ENCODE results near the gene RAD50.
A peak's percentile ranks its signal among the peaks of the same experiment; 100 is the strongest.

RAD50 gene

DNA sequence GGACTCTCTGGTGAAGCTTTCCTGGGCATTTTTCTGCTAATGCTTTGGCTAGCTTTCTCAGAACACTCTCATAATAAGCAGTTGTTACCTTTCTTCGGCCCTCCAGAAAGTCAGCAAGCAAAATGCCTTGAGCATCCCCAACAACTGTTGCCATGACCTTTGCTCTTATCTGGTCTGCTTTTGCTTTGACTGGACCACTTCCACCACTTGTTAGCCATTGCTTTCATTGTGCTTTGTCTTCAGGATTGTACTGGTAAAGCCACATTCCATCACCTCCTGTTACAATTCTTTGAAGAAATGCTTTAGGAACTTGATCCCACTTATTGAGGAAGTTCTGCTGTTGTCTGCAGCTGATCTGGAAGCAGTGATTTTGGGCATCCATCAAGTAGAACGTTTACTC lies 35.7 kb downstream of the RAD50 start:
- TF ChIP-seq, protein P1, sequence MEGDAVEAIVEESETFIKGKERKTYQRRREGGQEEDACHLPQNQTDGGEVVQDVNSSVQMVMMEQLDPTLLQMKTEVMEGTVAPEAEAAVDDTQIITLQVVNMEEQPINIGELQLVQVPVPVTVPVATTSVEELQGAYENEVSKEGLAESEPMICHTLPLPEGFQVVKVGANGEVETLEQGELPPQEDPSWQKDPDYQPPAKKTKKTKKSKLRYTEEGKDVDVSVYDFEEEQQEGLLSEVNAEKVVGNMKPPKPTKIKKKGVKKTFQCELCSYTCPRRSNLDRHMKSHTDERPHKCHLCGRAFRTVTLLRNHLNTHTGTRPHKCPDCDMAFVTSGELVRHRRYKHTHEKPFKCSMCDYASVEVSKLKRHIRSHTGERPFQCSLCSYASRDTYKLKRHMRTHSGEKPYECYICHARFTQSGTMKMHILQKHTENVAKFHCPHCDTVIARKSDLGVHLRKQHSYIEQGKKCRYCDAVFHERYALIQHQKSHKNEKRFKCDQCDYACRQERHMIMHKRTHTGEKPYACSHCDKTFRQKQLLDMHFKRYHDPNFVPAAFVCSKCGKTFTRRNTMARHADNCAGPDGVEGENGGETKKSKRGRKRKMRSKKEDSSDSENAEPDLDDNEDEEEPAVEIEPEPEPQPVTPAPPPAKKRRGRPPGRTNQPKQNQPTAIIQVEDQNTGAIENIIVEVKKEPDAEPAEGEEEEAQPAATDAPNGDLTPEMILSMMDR (conservative IDR thresholded peaks at IDR 0.05; ENCODE audit: low read length): no peak
- no peak overlapping the region for H3K4me3 ChIP-seq (ENCODE audit: low read length)

DNA sequence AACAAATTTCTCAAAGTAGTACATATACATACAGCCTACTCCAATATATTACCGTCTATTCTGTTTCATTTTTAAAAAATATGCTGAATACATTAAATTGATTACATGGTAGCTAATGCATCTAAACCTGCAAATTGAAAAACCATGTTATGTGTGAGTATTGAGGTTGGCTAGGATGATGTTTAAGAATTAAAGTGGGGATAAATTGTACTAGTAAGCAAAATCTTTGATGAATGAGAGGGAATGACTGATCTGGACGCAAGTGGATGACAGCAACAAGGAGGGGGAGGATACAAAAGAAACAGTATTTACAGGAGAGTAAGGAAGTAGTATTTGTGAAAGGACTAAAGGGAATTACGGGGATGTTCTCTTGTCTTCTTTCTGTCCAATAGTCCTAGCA lies 37.4 kb downstream of the RAD50 start:
- no peak overlapping the region for H3K4me3 ChIP-seq (ENCODE audit: low read length)
- DNase-seq (ENCODE audit: low read depth): no peak
- TF ChIP-seq, protein P1 (conservative IDR thresholded peaks at IDR 0.05; ENCODE audit: low read length): no peak

More for the DNA sequence above, 35.7 kb downstream of the RAD50 start:
- no peak for DNase-seq (ENCODE audit: low read depth)

DNA sequence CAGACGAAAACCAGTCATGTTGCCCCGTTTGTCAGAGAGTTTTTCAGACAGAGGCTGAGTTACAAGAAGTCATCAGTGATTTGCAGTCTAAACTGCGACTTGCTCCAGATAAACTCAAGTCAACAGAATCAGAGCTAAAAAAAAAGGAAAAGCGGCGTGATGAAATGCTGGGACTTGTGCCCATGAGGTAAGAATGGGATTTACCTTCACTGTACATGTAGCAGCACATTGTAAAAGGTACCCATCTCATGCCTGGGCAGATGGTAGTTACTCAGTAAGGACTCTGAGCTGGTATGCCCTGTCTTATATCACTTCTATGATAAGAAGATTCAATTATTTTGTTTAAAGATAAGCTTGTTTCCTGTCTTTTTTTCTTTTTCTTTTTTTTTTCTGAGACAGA lies 38.8 kb downstream of the RAD50 start:
- TF ChIP-seq, protein P1 (conservative IDR thresholded peaks at IDR 0.05; ENCODE audit: low read length): no peak

DNA sequence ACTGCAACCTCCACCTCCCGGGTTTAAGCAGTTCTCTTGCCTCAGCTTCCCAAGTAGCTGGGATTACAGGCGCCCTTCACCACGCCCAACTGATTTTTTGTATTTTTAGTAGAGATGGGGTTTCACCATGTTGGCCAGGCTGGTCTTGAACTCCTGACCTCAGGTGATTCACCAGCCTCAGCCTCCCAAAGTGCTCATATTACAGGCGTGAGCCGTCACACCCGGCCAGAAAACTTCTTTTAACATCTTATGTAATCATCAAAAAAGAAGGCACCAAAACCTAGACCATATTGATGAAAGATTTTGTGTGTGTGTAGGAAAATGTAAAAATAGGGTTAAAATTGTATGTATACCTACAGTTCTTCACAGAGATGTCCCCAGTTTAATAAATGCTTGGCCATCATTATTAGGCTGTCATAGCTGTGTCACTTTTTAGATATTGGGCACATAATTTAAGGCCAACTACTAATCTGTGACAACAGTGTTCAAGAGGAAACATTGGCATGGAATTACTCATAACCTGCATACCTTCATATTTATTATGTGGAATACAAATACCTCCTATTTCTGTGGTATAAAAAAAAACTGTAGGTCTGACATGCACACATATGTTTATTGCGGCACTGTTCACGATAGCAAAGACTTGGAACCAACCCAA lies 44.4 kb downstream of the RAD50 start:
- TF ChIP-seq, protein P1 (conservative IDR thresholded peaks at IDR 0.05; ENCODE audit: low read length): no peak
- DNase-seq (ENCODE audit: low read depth): no peak
- no peak overlapping the region for H3K4me3 ChIP-seq (ENCODE audit: low read length)

More for the DNA sequence above, 38.8 kb downstream of the RAD50 start:
- no peak for DNase-seq (ENCODE audit: low read depth)
- no peak overlapping the region for H3K4me3 ChIP-seq (ENCODE audit: low read length)

DNA sequence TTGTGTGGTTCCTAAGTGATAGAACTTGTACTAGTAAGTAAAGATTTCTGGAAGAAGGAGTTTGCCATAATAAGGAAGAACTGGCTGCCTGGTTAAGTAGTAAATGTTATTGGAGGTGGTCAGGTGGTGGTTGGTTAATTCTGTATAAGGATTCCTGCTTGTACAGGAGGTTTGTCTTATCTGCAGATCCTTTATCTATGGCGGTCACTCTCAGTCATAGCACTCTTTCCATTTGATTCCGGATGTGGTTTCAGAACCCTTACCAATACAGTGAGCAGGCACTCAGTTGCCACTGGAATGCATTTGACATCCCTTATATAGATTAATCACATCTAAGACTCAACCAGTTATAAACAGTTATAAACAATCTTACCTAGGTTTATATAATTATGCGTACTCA lies 50.3 kb downstream of the RAD50 start:
- no peak overlapping the region for H3K4me3 ChIP-seq (ENCODE audit: low read length)
- TF ChIP-seq, protein P1 (conservative IDR thresholded peaks at IDR 0.05; ENCODE audit: low read length): no peak
- DNase-seq (ENCODE audit: low read depth): no peak

DNA sequence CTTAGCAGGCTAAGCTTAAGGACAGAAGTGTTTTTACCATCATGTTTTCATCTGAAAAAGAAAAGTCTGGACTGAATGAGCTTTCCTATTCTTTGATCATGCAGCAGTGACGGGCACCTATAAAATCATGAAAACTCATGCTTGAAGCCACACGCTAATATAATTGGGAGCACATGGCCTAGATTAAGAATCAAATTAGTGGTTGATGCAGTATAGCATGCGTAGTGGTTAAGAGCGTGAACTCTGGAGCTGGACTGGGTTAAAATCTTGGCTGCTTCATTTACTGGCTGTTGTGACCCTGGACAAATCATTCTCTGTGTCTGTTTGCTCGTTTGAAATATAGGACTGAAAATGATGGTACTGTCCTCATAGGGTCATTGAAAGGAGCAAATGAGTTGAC lies 51.3 kb downstream of the RAD50 start:
- TF ChIP-seq, protein P1 (conservative IDR thresholded peaks at IDR 0.05; ENCODE audit: low read length): no peak
- H3K4me3 ChIP-seq (ENCODE audit: low read length): no peak overlapping the region
- peak; percentile 2 for DNase-seq (ENCODE audit: low read depth)

DNA sequence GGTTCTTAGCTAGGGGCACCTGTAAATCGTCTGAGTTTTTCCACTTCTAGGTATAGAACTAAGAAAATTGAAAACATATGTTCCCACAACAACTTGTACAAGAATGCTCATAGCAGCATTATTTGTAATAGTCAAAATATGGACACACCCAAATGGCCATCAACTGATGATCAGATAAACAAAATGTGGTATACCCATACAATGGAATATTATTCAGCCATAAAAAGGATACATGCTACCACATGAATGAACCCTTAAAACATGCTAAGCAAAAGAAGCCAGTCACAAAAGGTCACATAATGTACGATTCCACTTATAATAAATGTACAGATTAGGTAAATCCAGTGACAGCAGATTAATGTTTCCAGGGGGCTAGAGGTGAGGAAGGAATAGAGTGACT lies 55.2 kb downstream of the RAD50 start:
- DNase-seq (ENCODE audit: low read depth): no peak
- no peak overlapping the region for H3K4me3 ChIP-seq (ENCODE audit: low read length)
- TF ChIP-seq, protein P1 (conservative IDR thresholded peaks at IDR 0.05; ENCODE audit: low read length): no peak

Measured in AG10803 (cell line).